ENCODE data around the gene CNTF. TPM values are rescaled to one million over a fixed set of nuclear protein-coding genes. Genes with fewer than 3 reads are reported as not detected.

The CNTF gene
- total RNA-seq, 1 donor from 2014 or later = 1.6 TPM

Other genes starting within 250 kb of the CNTF start
- not detected for gene OR5B3, start 215.8 kb upstream of the CNTF start, total RNA-seq
- not detected for gene OR5B2, start 194.5 kb upstream of the CNTF start, total RNA-seq
- not detected for gene OR5B12, start 180.4 kb upstream of the CNTF start, total RNA-seq
- not detected for gene OR5B21, start 114.6 kb upstream of the CNTF start, total RNA-seq
- gene LPXN, start 46.8 kb upstream of the CNTF start, total RNA-seq = 4.2 TPM
- gene ZFP91, start 43.6 kb upstream of the CNTF start, total RNA-seq = 27.7 TPM
- not detected for gene GLYAT, start 109.3 kb downstream of the CNTF start, total RNA-seq
- gene GLYATL2, start 222.0 kb downstream of the CNTF start, total RNA-seq = 0.52 TPM

All from skeletal muscle tissue (tissue), 1 donor.